Activated CD8-positive, alpha-beta memory T cell treated with anti-CD3 and anti-CD28 coated beads, Interleukin-2, amount 10 ng/mL, durations not matched to agents 7 days and 5 days (primary cell): Measurements from ENCODE around the gene SH3RF2. TPM values are rescaled to one million over a fixed set of nuclear protein-coding genes. Genes with fewer than 3 reads are reported as not detected.

Source experiments
- ATAC-seq: fragments of 150-1000 bp; cut with Tn5 transposase; one replicate; pipeline ENCODE4 v1.10.0; 2021; ENCODE audit warnings: moderate library complexity
- CTCF ChIA-PET: fragments of 350-600 bp; sonication (Branson Sonifier 250); formaldehyde crosslinking; loops from one replicate; lab custom pipeline; 2021; ENCODE audit warnings: antibody characterized with exemption; lab: Charles Lee
- DNase-seq: peaks from one replicate; pipeline ENCODE4 v3.0.0-alpha.2; 2020
- H3K27ac Mint-ChIP-seq: one replicate; pipeline ENCODE4 v1.8.0; 2021; ENCODE audit warnings: mild to moderate bottlenecking, mixed read lengths
- H3K27me3 Mint-ChIP-seq: one replicate; pipeline ENCODE4 v1.8.0; 2021; ENCODE audit warnings: mixed read lengths
- H3K36me3 Mint-ChIP-seq: one replicate; pipeline ENCODE4 v1.8.0; 2021; ENCODE audit warnings: mild to moderate bottlenecking, mixed read lengths
- H3K4me1 Mint-ChIP-seq: one replicate; pipeline ENCODE4 v1.8.0; 2021; ENCODE audit warnings: mixed read lengths
- H3K4me3 Mint-ChIP-seq: one replicate; pipeline ENCODE4 v1.8.0; 2021; ENCODE audit warnings: mild to moderate bottlenecking, moderate library complexity, mixed read lengths
- H3K9me3 Mint-ChIP-seq: one replicate; pipeline ENCODE4 v1.8.0; 2022; ENCODE audit warnings: low read depth, mixed read lengths
- total RNA-seq, 2 experiments: library from RNA; stranded (reverse); gene quantifications; one replicate each; pipeline ENCODE4 v1.2.3, GENCODE V29; 2021

SH3RF2 gene
- total RNA-seq, 2 experiments from 2014 or later, result 0.12 TPM; not detected in 1

- Mint-ChIP-seq H3K27ac (no peak overlapping the region), H3K36me3 (no peaks in the 10 kb centered on the region), H3K9me3 (no peaks in the 10 kb centered on the region), H3K4me3 (no peak overlapping the region), H3K27me3 (peaks cover 11% of the 10 kb centered on the region), H3K4me1 (peaks cover 2% of the 10 kb centered on the region)
- ATAC-seq, result no peak
- no peak for DNase-seq
- CTCF ChIA-PET, result no interaction called here
Observed at GRCh38 chr5:146042628-146043279, 106.4 kb downstream of the SH3RF2 start.

- Mint-ChIP-seq H3K4me1 (peaks cover 2% of the 10 kb centered on the region), H3K36me3 (no peaks in the 10 kb centered on the region), H3K4me3 (no peak overlapping the region), H3K27me3 (peaks cover 8% of the 10 kb centered on the region), H3K9me3 (no peaks in the 10 kb centered on the region), H3K27ac (no peak overlapping the region)
- CTCF ChIA-PET, result no interaction called here
- no peak for ATAC-seq
- no peak for DNase-seq
Observed at GRCh38 chr5:146043722-146044121, 107.3 kb downstream of the SH3RF2 start.

GRCh38 chr5:146047396-146047795 lies 111.0 kb downstream of the SH3RF2 start:
- ATAC-seq (no peak), DNase-seq (no peak)
- H3K4me3 Mint-ChIP-seq, result no peak overlapping the region
- H3K9me3 Mint-ChIP-seq, result no peaks in the 10 kb centered on the region
- peaks cover 2% of the 10 kb centered on the region for H3K4me1 Mint-ChIP-seq
- CTCF ChIA-PET, result no interaction called here
- no peak overlapping the region for H3K27ac Mint-ChIP-seq
- H3K27me3 Mint-ChIP-seq, result peaks cover 16% of the 10 kb centered on the region
- no peaks in the 10 kb centered on the region for H3K36me3 Mint-ChIP-seq

GRCh38 chr5:146048994-146049703 lies 112.8 kb downstream of the SH3RF2 start:
- CTCF ChIA-PET, result no interaction called here
- Mint-ChIP-seq H3K27ac (no peak overlapping the region), H3K9me3 (no peaks in the 10 kb centered on the region)

GRCh38 chr5:146049704-146050026 lies 113.3 kb downstream of the SH3RF2 start:
- no peak overlapping the region for H3K27ac Mint-ChIP-seq

More at GRCh38 chr5:146048994-146049703, 112.8 kb downstream of the SH3RF2 start:
- ATAC-seq, result no peak
- Mint-ChIP-seq H3K4me3 (no peak overlapping the region), H3K27me3 (peaks cover 16% of the 10 kb centered on the region), H3K4me1 (no peaks in the 10 kb centered on the region), H3K36me3 (no peaks in the 10 kb centered on the region)
- no peak for DNase-seq

GRCh38 chr5:146050086-146050485 lies 113.7 kb downstream of the SH3RF2 start:
- ATAC-seq (no peak), DNase-seq (no peak)
- Mint-ChIP-seq H3K27ac (no peak overlapping the region), H3K4me1 (no peaks in the 10 kb centered on the region), H3K4me3 (no peak overlapping the region), H3K9me3 (no peaks in the 10 kb centered on the region), H3K36me3 (no peaks in the 10 kb centered on the region), H3K27me3 (peaks cover 21% of the 10 kb centered on the region)
- CTCF ChIA-PET, result interaction anchor here (0.9 kb wide), 1 partner anchor 9 kb away, joined by 4 read pairs; no protein-coding TSS in a partner anchor

More at GRCh38 chr5:146049704-146050026, 113.3 kb downstream of the SH3RF2 start:
- CTCF ChIA-PET, result interaction anchor here (0.9 kb wide), 1 partner anchor 9 kb away, joined by 4 read pairs; no protein-coding TSS in a partner anchor
- H3K4me1 Mint-ChIP-seq, result no peaks in the 10 kb centered on the region
- no peaks in the 10 kb centered on the region for H3K9me3 Mint-ChIP-seq
- ATAC-seq (no peak), DNase-seq (no peak)
- no peak overlapping the region for H3K4me3 Mint-ChIP-seq
- H3K27me3 Mint-ChIP-seq, result peaks cover 19% of the 10 kb centered on the region
- H3K36me3 Mint-ChIP-seq, result no peaks in the 10 kb centered on the region

- DNase-seq, result no peak
- Mint-ChIP-seq H3K4me3 (no peak overlapping the region), H3K9me3 (no peaks in the 10 kb centered on the region), H3K36me3 (no peaks in the 10 kb centered on the region), H3K4me1 (no peaks in the 10 kb centered on the region), H3K27ac (no peak overlapping the region), H3K27me3 (peaks cover 28% of the 10 kb centered on the region)
- ATAC-seq, result no peak
- CTCF ChIA-PET, result interaction anchor here (0.8 to 1.5 kb wide), 2 partner anchors 20 to 79 kb away, joined by 3 read pairs; no protein-coding TSS in a partner anchor
Observed at GRCh38 chr5:146051678-146052077, 115.3 kb downstream of the SH3RF2 start.

GRCh38 chr5:146052780-146053179 lies 116.4 kb downstream of the SH3RF2 start:
- Mint-ChIP-seq H3K9me3 (no peaks in the 10 kb centered on the region), H3K27ac (no peak overlapping the region), H3K27me3 (peaks cover 33% of the 10 kb centered on the region), H3K4me1 (no peaks in the 10 kb centered on the region), H3K4me3 (no peak overlapping the region), H3K36me3 (no peaks in the 10 kb centered on the region)
- ATAC-seq (no peak), DNase-seq (no peak)
- CTCF ChIA-PET, result interaction anchor here (1.5 kb wide), 1 partner anchor 1849 kb away, joined by 3 read pairs; no protein-coding TSS in a partner anchor

- DNase-seq, result no peak
- CTCF ChIA-PET, result no interaction called here
- no peak overlapping the region for H3K27ac Mint-ChIP-seq
- ATAC-seq, result no peak
- no peaks in the 10 kb centered on the region for H3K36me3 Mint-ChIP-seq
- H3K9me3 Mint-ChIP-seq, result no peaks in the 10 kb centered on the region
- no peak overlapping the region for H3K4me3 Mint-ChIP-seq
- peaks cover 30% of the 10 kb centered on the region for H3K27me3 Mint-ChIP-seq
- H3K4me1 Mint-ChIP-seq, result no peaks in the 10 kb centered on the region
Observed at GRCh38 chr5:146055432-146055831, 119.1 kb downstream of the SH3RF2 start.

GRCh38 chr5:146059460-146060220 lies 123.3 kb downstream of the SH3RF2 start:
- ATAC-seq (no peak), DNase-seq (no peak)
- H3K4me3 Mint-ChIP-seq, result no peak overlapping the region
- no peaks in the 10 kb centered on the region for H3K4me1 Mint-ChIP-seq
- no peaks in the 10 kb centered on the region for H3K36me3 Mint-ChIP-seq
- H3K9me3 Mint-ChIP-seq, result no peaks in the 10 kb centered on the region
- H3K27me3 Mint-ChIP-seq, result peaks cover 19% of the 10 kb centered on the region
- H3K27ac Mint-ChIP-seq, result no peak overlapping the region
- CTCF ChIA-PET, result no interaction called here

GRCh38 chr5:146060221-146060585 lies 123.8 kb downstream of the SH3RF2 start:
- ATAC-seq, result no peak
- DNase-seq, result no peak
- H3K9me3 Mint-ChIP-seq, result no peaks in the 10 kb centered on the region
- no peak overlapping the region for H3K4me3 Mint-ChIP-seq
- no peaks in the 10 kb centered on the region for H3K36me3 Mint-ChIP-seq
- H3K27me3 Mint-ChIP-seq, result peaks cover 21% of the 10 kb centered on the region
- no peak overlapping the region for H3K27ac Mint-ChIP-seq
- no peaks in the 10 kb centered on the region for H3K4me1 Mint-ChIP-seq
- CTCF ChIA-PET, result interaction anchor here (0.7 kb wide), 1 partner anchor 1794 kb away, joined by 3 read pairs; no protein-coding TSS in a partner anchor

- peaks cover 21% of the 10 kb centered on the region for H3K27me3 Mint-ChIP-seq
- no peaks in the 10 kb centered on the region for H3K4me1 Mint-ChIP-seq
- H3K27ac Mint-ChIP-seq, result no peak overlapping the region
- CTCF ChIA-PET, result no interaction called here
- H3K36me3 Mint-ChIP-seq, result no peaks in the 10 kb centered on the region
- H3K4me3 Mint-ChIP-seq, result no peak overlapping the region
- no peaks in the 10 kb centered on the region for H3K9me3 Mint-ChIP-seq
- no peak for DNase-seq
- no peak for ATAC-seq
Observed at GRCh38 chr5:146066968-146067367, 130.6 kb downstream of the SH3RF2 start.

GRCh38 chr5:146068206-146068605 lies 131.8 kb downstream of the SH3RF2 start:
- ATAC-seq, result no peak

More at GRCh38 chr5:146068206-146068605, 131.8 kb downstream of the SH3RF2 start:
- H3K4me3 Mint-ChIP-seq, result no peak overlapping the region
- H3K36me3 Mint-ChIP-seq, result no peaks in the 10 kb centered on the region
- peaks cover 23% of the 10 kb centered on the region for H3K27me3 Mint-ChIP-seq
- DNase-seq, result no peak
- no peak overlapping the region for H3K27ac Mint-ChIP-seq
- no peaks in the 10 kb centered on the region for H3K4me1 Mint-ChIP-seq
- H3K9me3 Mint-ChIP-seq, result no peaks in the 10 kb centered on the region
- CTCF ChIA-PET, result no interaction called here
